GM12892 (cell line): ENCODE measurements around the gene TMEM11.

ENCODE experiments used
- POLR2A ChIP-seq: IDR thresholded peaks from 2 replicates; pipeline ENCODE4 v1.6.1; 2011; ENCODE audit warnings: low read depth, low read length, control low read depth
- POLR2AphosphoS5 ChIP-seq: IDR thresholded peaks from 2 replicates; pipeline ENCODE4 v1.6.1; 2011; ENCODE audit warnings: low read depth, low read length, control low read depth

DNA sequence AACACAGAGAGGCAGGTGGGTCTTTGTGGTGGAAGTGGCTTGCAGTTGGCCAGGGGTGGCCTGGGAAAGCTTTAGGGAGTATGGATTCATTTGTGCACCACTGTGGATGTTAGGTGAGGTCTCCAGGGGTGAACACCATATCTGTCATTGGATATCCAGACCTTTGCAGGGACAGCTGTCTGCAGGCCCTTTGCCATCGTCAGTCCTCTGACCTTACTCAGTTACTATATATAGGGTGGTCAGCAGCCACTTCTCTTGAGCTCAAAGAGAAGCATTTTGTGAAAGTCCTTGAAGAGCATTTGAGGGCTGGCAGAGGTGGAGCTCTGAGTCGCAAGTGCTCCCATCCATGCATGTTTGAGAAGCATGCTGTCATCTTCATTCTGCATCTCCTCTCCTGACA lies 40.4 kb downstream of the TMEM11 start:
- TF ChIP-seq POLR2A (no peak), POLR2AphosphoS5 (no peak)
